GM15510 (cell line): ENCODE measurements around the gene ARHGAP27.

Source experiments
- POLR2A ChIP-seq: IDR thresholded peaks from 3 replicates; pipeline ENCODE4 v1.6.1; 2011; ENCODE audit warnings: borderline replicate concordance; ENCODE audit not compliant: insufficient read length; ENCODE audit errors: extremely low read depth

The ARHGAP27 gene

GRCh38 chr17:45430738-45431530 lies 1.7 kb downstream of the ARHGAP27 start:
- no peak for TF ChIP-seq POLR2A

GRCh38 chr17:45430006-45430737 lies 2.5 kb downstream of the ARHGAP27 start:
- no peak for TF ChIP-seq POLR2A

- no peak for TF ChIP-seq POLR2A
Observed at GRCh38 chr17:45429339-45430005, 3.2 kb downstream of the ARHGAP27 start.

DNA sequence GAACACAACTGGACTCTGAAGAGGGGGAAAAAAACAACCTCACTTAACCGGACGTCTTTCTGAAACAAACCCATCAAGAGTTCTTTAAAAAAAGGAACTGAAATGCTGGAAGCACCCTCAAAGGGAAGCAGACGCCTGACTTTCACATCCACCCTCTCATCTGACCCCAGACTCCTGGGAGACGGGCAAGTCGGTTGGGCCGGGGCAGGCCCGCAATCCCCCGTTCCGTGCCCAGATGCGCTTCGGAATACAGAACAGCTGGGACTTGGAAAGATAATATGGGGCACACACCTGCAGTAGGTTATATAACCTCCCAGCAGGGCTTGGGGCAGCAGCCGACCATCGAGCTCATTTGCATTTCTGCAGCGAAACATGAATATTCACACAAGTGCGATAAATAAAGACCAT lies 3.7 kb downstream of the ARHGAP27 start:
- TF ChIP-seq POLR2A = no peak

- TF ChIP-seq POLR2A = no peak
Observed at GRCh38 chr17:45428050-45428617, 4.5 kb downstream of the ARHGAP27 start.

DNA sequence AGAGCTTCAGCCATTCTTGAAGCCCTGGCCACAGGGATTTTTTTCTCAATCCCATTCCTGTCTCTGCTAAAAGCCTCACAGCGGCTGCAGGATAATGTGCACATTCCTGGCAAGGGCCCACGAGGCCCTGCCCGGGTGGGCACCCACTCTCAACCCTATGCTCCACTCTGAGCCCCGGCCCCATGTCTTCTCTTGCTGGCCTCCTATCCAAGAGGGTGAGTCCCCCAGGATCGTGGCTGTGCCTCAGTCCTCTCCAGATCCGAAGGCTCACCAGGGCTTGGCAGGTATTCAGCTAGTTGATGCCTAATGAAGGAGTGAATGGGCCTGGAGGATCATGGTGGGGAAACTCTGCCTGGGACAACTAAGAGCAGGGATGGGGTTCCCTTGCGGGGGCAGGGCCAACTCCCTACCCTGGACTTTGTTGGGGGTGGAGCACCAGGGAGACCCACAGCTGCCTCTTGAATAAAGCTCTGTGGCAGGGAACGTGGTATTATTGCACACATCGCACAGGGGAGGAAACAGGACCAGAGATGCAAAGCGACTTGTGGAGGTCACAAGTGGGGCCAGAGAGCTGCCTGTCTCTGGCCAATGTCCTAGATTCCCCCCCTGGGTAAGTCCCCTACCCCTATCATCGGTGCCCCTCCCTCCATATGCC lies 5.4 kb downstream of the ARHGAP27 start:
- TF ChIP-seq POLR2A = no peak

GRCh38 chr17:45426561-45426960 lies 6.1 kb downstream of the ARHGAP27 start:
- no peak for TF ChIP-seq POLR2A

DNA sequence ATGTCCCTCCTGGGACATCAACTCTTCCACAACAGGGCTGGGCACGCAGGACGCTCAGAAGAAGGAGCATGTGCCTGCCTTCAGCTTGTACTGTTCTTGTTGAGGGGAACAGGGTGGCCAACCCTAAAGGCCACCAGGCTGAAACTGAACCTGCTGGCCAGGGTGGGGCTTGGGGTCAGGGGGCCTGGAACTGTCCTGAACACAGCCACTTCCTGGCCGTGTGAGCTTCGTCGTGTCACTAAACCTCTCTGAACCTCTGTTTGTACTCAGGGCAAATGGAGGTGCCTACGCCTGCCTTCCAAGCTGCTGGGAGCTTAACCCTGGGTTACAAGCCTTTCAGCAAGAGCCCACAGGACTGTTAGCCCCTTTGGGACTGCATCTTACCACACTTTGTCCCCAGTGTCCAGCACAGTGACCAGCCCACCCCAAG lies 6.7 kb downstream of the ARHGAP27 start:
- no peak for TF ChIP-seq POLR2A

DNA sequence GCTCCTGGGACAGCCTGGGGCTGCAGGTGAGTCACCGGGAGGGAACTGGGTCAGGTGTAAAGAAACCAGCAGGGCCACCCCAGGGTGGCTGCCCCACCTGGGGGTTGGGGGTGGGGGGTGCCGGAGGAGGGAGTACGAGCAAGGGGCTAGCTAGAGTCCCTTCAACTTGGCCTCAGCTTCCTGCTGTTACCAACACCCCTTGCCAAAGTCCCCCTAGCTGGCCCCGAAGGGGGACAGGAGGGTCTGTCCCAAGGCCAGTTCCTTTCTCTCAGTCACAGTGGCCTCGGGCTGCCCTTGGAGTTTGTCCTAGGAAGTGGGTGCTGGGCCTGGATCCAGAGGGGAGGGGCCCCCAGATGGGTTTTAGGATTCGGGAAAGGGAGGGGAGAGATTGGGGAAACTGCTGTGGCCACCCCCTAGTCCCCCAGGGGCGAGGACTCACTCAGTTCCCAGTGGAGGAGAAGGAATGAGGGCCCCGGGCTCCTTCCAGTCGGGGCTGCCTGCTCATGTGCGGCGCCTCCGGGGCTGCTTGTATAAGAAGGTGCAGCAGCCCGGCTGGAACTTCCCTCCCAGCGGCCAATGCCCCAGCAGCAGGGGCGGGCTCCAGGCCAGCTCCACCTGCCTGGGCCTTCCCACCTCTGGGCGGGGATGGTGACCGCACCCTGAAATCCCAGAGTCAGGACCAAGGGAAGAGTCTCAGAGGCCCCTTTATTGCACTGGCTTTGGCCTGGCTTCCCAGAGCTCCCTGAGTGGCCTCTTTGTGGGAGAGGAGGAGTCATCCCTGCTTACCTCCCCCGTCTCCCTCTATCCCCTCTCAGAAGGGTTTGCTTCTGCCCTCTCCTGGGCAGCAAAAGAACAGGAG lies 7.3 kb downstream of the ARHGAP27 start:
- TF ChIP-seq POLR2A = no peak

- no peak for TF ChIP-seq POLR2A
Observed at GRCh38 chr17:45424769-45425124, 7.9 kb downstream of the ARHGAP27 start.

- no peak for TF ChIP-seq POLR2A
Observed at GRCh38 chr17:45423975-45424335, 8.7 kb downstream of the ARHGAP27 start.

GRCh38 chr17:45423304-45423974 lies 9.2 kb downstream of the ARHGAP27 start:
- TF ChIP-seq POLR2A = no peak

DNA sequence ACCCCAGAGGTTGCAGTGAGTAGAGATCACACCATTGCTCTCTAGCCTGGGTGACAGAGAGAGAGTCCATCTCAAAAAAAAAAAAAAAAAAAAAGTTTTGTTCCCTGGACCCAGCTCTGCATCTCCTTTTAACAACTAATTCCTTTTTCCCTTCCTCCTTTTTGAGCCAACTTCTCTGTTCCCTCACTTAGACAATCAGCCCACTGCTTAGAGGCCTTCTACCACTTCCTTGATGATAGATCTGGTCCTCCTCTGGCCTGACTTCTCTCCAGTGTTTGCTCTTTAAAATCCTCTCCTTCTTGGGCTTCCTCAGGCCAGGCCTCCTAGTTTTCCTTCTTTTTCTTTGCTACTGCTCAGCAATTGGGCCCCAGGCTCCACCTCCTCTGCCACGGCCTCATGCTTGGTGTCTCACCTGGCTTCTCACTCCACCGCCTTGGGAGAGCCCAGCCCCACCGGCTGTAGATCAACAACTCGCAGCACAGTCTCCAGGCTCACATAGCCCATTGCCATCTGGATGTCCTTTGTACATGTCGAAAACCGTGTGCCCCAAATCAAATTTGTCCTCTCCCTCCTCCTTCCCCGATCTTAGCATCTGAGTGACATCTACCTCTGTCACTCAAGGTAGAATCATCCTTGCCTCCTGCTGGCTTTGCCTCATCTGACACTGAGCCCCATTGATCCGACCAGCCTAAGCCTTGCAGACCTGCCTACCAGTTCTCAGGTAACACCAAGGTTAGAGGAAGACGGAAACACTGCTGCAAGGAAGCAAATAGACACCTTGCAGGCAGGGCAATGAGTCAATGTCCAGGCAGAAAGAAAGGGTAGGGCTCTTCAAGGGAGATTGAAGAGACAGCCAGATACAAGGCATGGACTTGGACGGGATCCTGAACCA lies 17.4 kb downstream of the ARHGAP27 start:
- TF ChIP-seq POLR2A = no peak

DNA sequence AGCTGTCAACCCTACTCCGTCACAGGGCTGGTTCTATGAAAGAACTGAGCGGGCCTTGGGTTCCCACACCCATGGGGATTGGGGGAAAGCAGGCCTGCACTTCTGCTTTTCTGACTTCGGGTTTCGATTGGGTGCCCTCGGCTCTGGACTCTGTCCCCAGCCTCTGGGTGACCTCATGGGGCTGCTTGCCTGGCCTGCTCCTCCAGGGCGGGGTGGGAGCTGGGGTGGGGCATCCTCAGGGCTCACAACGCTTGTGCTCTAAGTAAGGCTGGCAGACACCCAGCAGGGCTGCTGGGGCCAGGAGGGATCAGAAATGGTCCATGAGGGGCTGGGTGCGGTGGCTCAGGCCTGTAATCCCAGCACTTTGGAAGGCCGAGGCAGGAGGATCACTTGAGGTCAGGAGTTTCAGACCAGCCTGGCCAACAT lies 19.2 kb downstream of the ARHGAP27 start:
- TF ChIP-seq POLR2A = no peak
